ENCODE data around the gene MAMDC4. TPM values are rescaled to one million over a fixed set of nuclear protein-coding genes. Genes with fewer than 3 reads are reported as not detected.

Gene MAMDC4
- total and polyA plus RNA-seq, 2 of the 8 experiments (the other 6 are each of a cell fraction or from before 2014, with no cell fraction given), result 3.1 to 4.5 TPM

DNA sequence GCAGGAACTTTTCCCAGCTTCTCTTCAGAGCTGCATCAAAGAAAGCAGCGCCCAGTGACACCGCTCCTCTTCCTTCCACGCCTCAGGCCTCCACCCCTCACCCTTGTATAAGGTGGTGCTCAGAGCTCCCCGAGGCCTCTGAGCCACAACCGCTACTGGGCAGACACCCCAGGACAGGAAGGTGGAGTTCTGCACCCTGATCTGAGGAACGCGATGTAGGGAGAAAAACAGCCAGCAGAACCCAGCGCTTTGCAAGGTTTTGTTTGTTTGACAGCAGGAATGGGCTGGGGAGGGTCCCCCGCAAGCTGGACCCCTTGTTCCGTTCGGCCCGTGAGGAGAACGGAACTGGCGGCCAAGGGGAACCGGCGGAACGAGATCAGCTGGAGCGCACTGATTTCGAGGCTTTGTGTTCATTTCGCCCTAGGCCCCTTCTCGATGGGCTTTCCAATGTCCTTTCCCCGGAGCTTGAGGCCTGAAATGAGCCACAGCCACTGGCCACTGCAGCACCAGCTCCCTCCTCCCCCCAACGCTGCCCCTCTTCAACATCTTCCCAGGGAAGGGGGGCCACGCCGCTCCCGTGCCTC is 9.8 kb downstream of the MAMDC4 start:
- H3K56ac ChIP-seq (replicated peaks; ENCODE audit: insufficient read length, low read depth, low read length), result no peak overlapping the region
- H3K23me2 ChIP-seq (ENCODE audit: low read depth, low read length), result peaks cover 5% of the 10 kb centered on the region; the same call in 1 of the 2 replicates
- H2AK5ac ChIP-seq (ENCODE audit: low read depth, low read length), result no peak overlapping the region
- H3K9me3 ChIP-seq (ENCODE audit: insufficient read depth in 2 of 2, low read depth in 1 of 2, low read length in 1 of 2), result no peaks in the 10 kb centered on the region; a peak in 1 of 4 replicates
- H4K91ac ChIP-seq (replicated peaks; ENCODE audit: insufficient read length, low read length), result no peak overlapping the region
- H3K4ac ChIP-seq (replicated peaks; ENCODE audit: insufficient read length, low read depth, low read length), result no peak overlapping the region
- H3K79me2 ChIP-seq (ENCODE audit: control insufficient read depth in 1 of 2, insufficient read depth in 2 of 2, low read length in 2 of 2), result peaks cover 5 to 17% of the 10 kb centered on the region in 2 experiments; a peak in 3 of 4 replicates
- no peak overlapping the region for H3K27ac ChIP-seq (ENCODE audit: low read depth, low read length)
- H3K18ac ChIP-seq (ENCODE audit: extremely low read depth, low read length), result no peak overlapping the region
- no peak overlapping the region for H3K4me2 ChIP-seq (ENCODE audit: insufficient read depth in 1 of 2, low read depth in 2 of 2, low read length in 2 of 2)
- no peak overlapping the region for H2BK15ac ChIP-seq (ENCODE audit: low read length)
- no peak overlapping the region for H2BK12ac ChIP-seq (ENCODE audit: low read depth, low read length)
- peaks cover 10% of the 10 kb centered on the region for H3K79me1 ChIP-seq (ENCODE audit: low read depth, low read length)
- no peak overlapping the region for H3K4me3 ChIP-seq (ENCODE audit: extremely low read depth in 1 of 4, insufficient read depth in 2 of 4, low read depth in 3 of 4, low read length in 4 of 4)
- peaks cover 7 to 38% of the 10 kb centered on the region in 2 experiments for H4K20me1 ChIP-seq (replicated peaks in 1 of 2; ENCODE audit: control insufficient read depth in 1 of 2, insufficient read depth in 2 of 2, low read length in 2 of 2)
- no peak overlapping the region for H2BK120ac ChIP-seq (replicated peaks; ENCODE audit: low read depth, low read length)
- no peaks in the 10 kb centered on the region for H3K27me3 ChIP-seq (replicated peaks in 1 of 4; ENCODE audit: control insufficient read depth in 3 of 4, extremely low read depth in 1 of 4, insufficient read depth in 3 of 4, low read length in 3 of 4)
- H4K5ac ChIP-seq (ENCODE audit: insufficient read length, low read depth, low read length), result no peak overlapping the region
- H4K8ac ChIP-seq (ENCODE audit: extremely low read depth, insufficient read depth, low read length), result no peak overlapping the region
- H2BK5ac ChIP-seq (ENCODE audit: low read depth, low read length), result no peak overlapping the region
- FAIRE-seq (no peak), DNase-seq (ENCODE audit: low read depth in 1 of 2, low spot score in 2 of 2) (no peak)
- H3K14ac ChIP-seq (ENCODE audit: insufficient read length), result no peak overlapping the region
- H2AFZ ChIP-seq (ENCODE audit: low read length), result no peak overlapping the region
- peaks cover 0 to 6% (median 5%) of the 10 kb centered on the region in 4 experiments; a peak in 5 of 7 replicates for H3K4me1 ChIP-seq (replicated peaks in 1 of 4; ENCODE audit: control insufficient read depth in 3 of 4, insufficient read depth in 4 of 4, low read length in 3 of 4)
- ChIA-PET POLR2A (ENCODE audit: partially characterized antibody) (interaction anchor here (0.9 to 16.2 kb wide), 7 partner anchors 8 to 45 kb away, joined by 3 to 248 read pairs (median 6); partner anchors contain the start of genes AJM1 and MAMDC4), CTCF (ENCODE audit: partially characterized antibody) (interaction anchor here (1.0 to 2.5 kb wide), 6 partner anchors 14 to 173 kb away, joined by 3 to 8 read pairs (median 6); partner anchors contain the start of gene AJM1)
- H3K23ac ChIP-seq (ENCODE audit: insufficient read length), result no peak overlapping the region
- H2BK20ac ChIP-seq (ENCODE audit: low read length), result no peak overlapping the region
- 89% methylated on average over 22 of the region's 26 CpGs; no CpG with 5 or more reads in 1 of the 2 experiments for WGBS, 2 experiments (ENCODE audit: extremely low coverage in 1 of 2, insufficient coverage in 1 of 2, insufficient read length in 1 of 2, insufficient replicate concordance in 2 of 2, low coverage in 1 of 2, low lambda C conversion rate in 2 of 2, missing lambda C conversion rate in 1 of 2)
- no peak overlapping the region for H3K9ac ChIP-seq (replicated peaks in 1 of 4; ENCODE audit: extremely low read depth in 1 of 4, low read depth in 3 of 4, low read length in 3 of 4)
- peaks cover 11 to 34% (median 27%) of the 10 kb centered on the region in 4 experiments for H3K36me3 ChIP-seq (ENCODE audit: control insufficient read depth in 2 of 4, insufficient read depth in 4 of 4, low read length in 3 of 4)
- TF ChIP-seq CREB1 (IDR thresholded peaks at IDR 0.05), result no peak

All from H1 (cell line).